HG03066 (cell line): ENCODE measurements around the gene ZNF304.
"Not testable (repeated sequence)": the region's sequence is repeated elsewhere in the genome, so short reads cannot be mapped to it uniquely, and the experiment has no call there.

Source experiments
- ATAC-seq: cut with Tn5 transposase; IDR thresholded peaks from one replicate; pipeline ENCODE4 v1.9.1; 2021; ENCODE audit warnings: low read depth; ENCODE audit not compliant: unreplicated experiment

The ZNF304 gene

GRCh38 chr19:57359300-57359699 is 8.2 kb downstream of the ZNF304 start:
- no peak for ATAC-seq

GRCh38 chr19:57362419-57362818 is 11.3 kb downstream of the ZNF304 start:
- no peak for ATAC-seq

- ATAC-seq: peak; percentile 91
Measured at GRCh38 chr19:57362997-57363687, 12.1 kb downstream of the ZNF304 start, which contains the start of the genes TRAPPC2B and ZNF547. TRAPPC2B (plus strand) TSS chr19:57363551; CDS start chr19:57364834, 1,283 bp downstream. ZNF547 (plus strand) TSS chr19:57363551; CDS start chr19:57368556, 5,005 bp downstream.

GRCh38 chr19:57363688-57364181 is 12.7 kb downstream of the ZNF304 start:
- ATAC-seq: peak; percentile 20

- ATAC-seq: no peak
Measured at GRCh38 chr19:57366776-57367175, 15.7 kb downstream of the ZNF304 start.

- no peak for ATAC-seq
Measured at GRCh38 chr19:57374179-57374578, 23.1 kb downstream of the ZNF304 start.

- not testable (repeated sequence) for ATAC-seq
Measured at GRCh38 chr19:57374647-57375046, 23.6 kb downstream of the ZNF304 start.

- ATAC-seq: no peak
Measured at GRCh38 chr19:57376151-57376550, 25.1 kb downstream of the ZNF304 start.

- ATAC-seq: no peak
Measured at GRCh38 chr19:57377498-57378146, 26.6 kb downstream of the ZNF304 start.

GRCh38 chr19:57380923-57381322 is 29.9 kb downstream of the ZNF304 start:
- ATAC-seq: no peak

GRCh38 chr19:57382806-57383488 is 31.9 kb downstream of the ZNF304 start:
- ATAC-seq: no peak

- ATAC-seq: no peak
Measured at GRCh38 chr19:57389194-57389729, 38.2 kb downstream of the ZNF304 start.

GRCh38 chr19:57389730-57390598 is 38.9 kb downstream of the ZNF304 start, which contains the start of gene ZNF548:
ZNF548 (plus strand) TSS chr19:57389854; CDS start chr19:57390100, 246 bp downstream.
- peak; percentile 98 for ATAC-seq

GRCh38 chr19:57395710-57396109 is 44.6 kb downstream of the ZNF304 start:
- ATAC-seq: no peak

GRCh38 chr19:57398868-57399267 is 47.8 kb downstream of the ZNF304 start:
- no peak for ATAC-seq

- no peak for ATAC-seq
Measured at GRCh38 chr19:57403737-57404563, 52.9 kb downstream of the ZNF304 start.

GRCh38 chr19:57406516-57407123 is 55.5 kb downstream of the ZNF304 start:
- no peak for ATAC-seq
